LNCaP clone FGC (cell line): ENCODE measurements around the gene EVC2.
"Not testable (repeated sequence)": the region's sequence is repeated elsewhere in the genome, so short reads cannot be mapped to it uniquely, and the experiment has no call there.

ENCODE experiments used
- DNase-seq: peaks from one replicate; pipeline ENCODE4 v3.0.0-alpha.2; 2011; ENCODE audit warnings: low read depth
- H3K4me3 ChIP-seq: 2 replicates; pipeline ENCODE4 v1.5.1; 2011; ENCODE audit warnings: mild to moderate bottlenecking, low read depth, low read length, control low read depth
- CTCF ChIP-seq: IDR thresholded peaks from 2 replicates; pipeline ENCODE4 v1.5.1; 2012; ENCODE audit warnings: mild to moderate bottlenecking; ENCODE audit not compliant: control insufficient read depth, insufficient read depth; ENCODE audit errors: extremely low read depth

Gene EVC2

GRCh38 chr4:5730993-5731990, 22.9 kb upstream of the EVC2 start:
- H3K4me3 ChIP-seq = no peak overlapping the region
- DNase-seq = no peak
- TF ChIP-seq CTCF = no peak

- no peak overlapping the region for H3K4me3 ChIP-seq
- no peak for DNase-seq
- TF ChIP-seq CTCF = no peak
Observed at GRCh38 chr4:5730436-5730835, 22.1 kb upstream of the EVC2 start.

- not testable (repeated sequence) for H3K4me3 ChIP-seq, DNase-seq
Observed at GRCh38 chr4:5728412-5728811, 20.1 kb upstream of the EVC2 start.

GRCh38 chr4:5724377-5724776, 16.0 kb upstream of the EVC2 start:
- no peak for TF ChIP-seq CTCF
- no peak overlapping the region for H3K4me3 ChIP-seq
- DNase-seq = no peak

- DNase-seq = no peak
- no peak for TF ChIP-seq CTCF
- H3K4me3 ChIP-seq = no peak overlapping the region
Observed at GRCh38 chr4:5722328-5722727, 14.0 kb upstream of the EVC2 start.

DNA sequence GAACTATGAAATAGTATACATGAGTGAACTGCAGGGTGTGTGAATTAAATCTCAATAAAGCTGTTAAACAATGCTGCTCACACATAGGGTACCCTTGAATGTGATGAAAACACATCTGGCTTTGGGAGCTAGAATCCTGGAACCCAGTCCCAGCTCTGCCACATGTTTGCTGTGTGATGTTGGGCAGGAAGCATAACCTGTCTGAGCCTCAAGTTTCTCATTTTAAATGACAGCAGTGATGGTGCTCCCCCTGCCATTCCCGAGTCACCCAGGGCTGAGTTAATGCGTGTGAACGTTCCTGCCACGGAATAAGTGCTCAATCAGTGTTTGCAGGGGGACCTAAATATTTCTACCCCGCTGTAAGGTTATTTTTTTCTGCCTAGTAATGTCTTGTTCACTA, 13.6 kb upstream of the EVC2 start:
- H3K4me3 ChIP-seq = no peak overlapping the region
- no peak for TF ChIP-seq CTCF
- no peak for DNase-seq

DNA sequence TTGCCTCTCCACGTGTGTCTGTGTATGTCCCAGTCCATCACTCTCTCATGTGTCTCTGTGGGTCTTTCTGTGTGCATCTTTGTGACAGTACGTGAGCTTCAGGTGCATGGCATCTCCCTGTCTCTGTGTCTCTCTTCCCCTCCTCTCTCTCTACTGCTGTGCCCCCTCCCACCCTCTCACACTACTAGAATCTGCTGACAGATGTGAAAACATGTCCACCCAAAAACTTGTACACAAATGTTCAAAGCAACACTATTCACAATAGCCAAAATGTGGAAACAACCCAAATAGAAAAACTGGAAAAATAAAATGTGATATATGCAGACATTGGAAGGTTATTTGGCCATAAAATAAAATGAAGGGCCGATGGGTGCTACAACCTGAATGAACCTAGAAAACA, 12.6 kb upstream of the EVC2 start:
- no peak overlapping the region for H3K4me3 ChIP-seq
- DNase-seq = no peak
- TF ChIP-seq CTCF = no peak
